GM12878 (cell line): Measurements from ENCODE around the gene SPOP. TPM values are rescaled to one million over a fixed set of nuclear protein-coding genes. Genes with fewer than 3 reads are reported as not detected.

ENCODE experiments used
- BCL3 ChIP-seq: IDR thresholded peaks from 2 replicates; pipeline ENCODE4 v1.6.1; 2011; ENCODE audit warnings: borderline replicate concordance, low read depth, mild to moderate bottlenecking, moderate library complexity, low read length; ENCODE audit not compliant: insufficient read depth, poor library complexity, severe bottlenecking
- HDAC2 ChIP-seq: fragments of 200-600 bp; sonication (generic); IDR thresholded peaks from 2 replicates; pipeline ENCODE4 v1.6.1; 2017
- IKZF2 ChIP-seq, 2 experiments: fragments of 450-650 bp; IDR thresholded peaks; 2 replicates each; pipeline ENCODE4 v1.6.1; 2017; ENCODE audit warnings: mild to moderate bottlenecking in 2 of 2, moderate library complexity in 2 of 2
- MEF2A ChIP-seq: IDR thresholded peaks from 2 replicates; pipeline ENCODE4 v1.6.1; 2011; ENCODE audit warnings: low read depth, mild to moderate bottlenecking, low read length, moderate library complexity; ENCODE audit not compliant: insufficient read depth
- MYB ChIP-seq: fragments of 150-350 bp; IDR thresholded peaks from 2 replicates; pipeline ENCODE4 v1.6.1; 2014; ENCODE audit warnings: mild to moderate bottlenecking, low read depth, low read length, borderline replicate concordance
- NFYA ChIP-seq: IDR thresholded peaks from 2 replicates; pipeline ENCODE4 v1.6.1; 2011; ENCODE audit warnings: low read depth, mild to moderate bottlenecking, low read length, improper control_type of control experiment, borderline replicate concordance
- RFX5 ChIP-seq: IDR thresholded peaks from 2 replicates; pipeline ENCODE4 v1.6.1; 2011; ENCODE audit warnings: low read depth, low read length, improper control_type of control experiment
- SMAD1 ChIP-seq: fragments of 450-650 bp; IDR thresholded peaks from 2 replicates; pipeline ENCODE4 v1.6.1; 2018; ENCODE audit warnings: mild to moderate bottlenecking, low read depth; ENCODE audit not compliant: partially characterized antibody
- SREBF2 ChIP-seq: IDR thresholded peaks from 2 replicates; pipeline ENCODE4 v1.6.1; 2012; ENCODE audit warnings: mild to moderate bottlenecking, low read length
- ZBTB33 ChIP-seq: fragments of 450-650 bp; IDR thresholded peaks from 2 replicates; pipeline ENCODE4 v1.6.1; 2017; ENCODE audit warnings: mild to moderate bottlenecking
- ZNF592 ChIP-seq: fragments of 450-650 bp; IDR thresholded peaks from 2 replicates; pipeline ENCODE4 v1.6.1; 2017; ENCODE audit warnings: mild to moderate bottlenecking, moderate library complexity
- polyA plus RNA-seq, 11 experiments: library from polyadenylated mRNA; depleted of rRNA in 4 of 11; unstranded in 6 of 11; stranded (reverse) in 5 of 11; fragments of >200 nt; fragmentation: Nextera tagmentation in 4 of 11; fragmentation: Illumina TruSeq in 1 of 11; extraction: Ambion mirVana in 4 of 11; extraction: Trizol in 1 of 11; gene quantifications; 1 replicate in 1 of 11; 2 replicates in 10 of 11; pipeline versions ENCODE4 v1.2.1 to v1.2.3, GENCODE V29; 2011 to 2016; ENCODE audit warnings: inconsistent platforms in 2 of 11, missing spikeins in 2 of 11, low read depth in 1 of 11
- total RNA-seq, 4 experiments: library from RNA; depleted of rRNA in 3 of 4; stranded (reverse); fragments of >200 nt in 3 of 4; fragmentation: Illumina TruSeq in 1 of 4; extraction: Trizol in 1 of 4; gene quantifications; 2 replicates each; pipeline versions ENCODE4 v1.2.1 to v1.2.3, GENCODE V29; 2013 to 2021
- TF ChIP-seq, protein P1 (sequence below): fragments of 450-650 bp; formaldehyde crosslinking; IDR thresholded peaks from 2 replicates; pipeline ENCODE4 v1.5.0; 2022; ENCODE audit warnings: mild to moderate bottlenecking, missing genetic modification characterization
- TF ChIP-seq, protein P2 (sequence below): IDR thresholded peaks from 2 replicates; pipeline ENCODE4 v1.6.1; 2011; ENCODE audit warnings: low read depth, mild to moderate bottlenecking, low read length, moderate library complexity, borderline replicate concordance; ENCODE audit errors: extremely low read depth
- TF ChIP-seq, protein P3 (sequence below): fragments of 450-650 bp; conservative IDR thresholded peaks from 2 replicates; pipeline ENCODE4 v1.6.1; 2017; ENCODE audit warnings: mild to moderate bottlenecking, moderate library complexity

Gene SPOP
- total and polyA plus RNA-seq, 10 of the 15 experiments (the other 5 are each of a cell fraction or from before 2014, with no cell fraction given), result 35.1 to 80.4 (median 44.7) TPM

DNA sequence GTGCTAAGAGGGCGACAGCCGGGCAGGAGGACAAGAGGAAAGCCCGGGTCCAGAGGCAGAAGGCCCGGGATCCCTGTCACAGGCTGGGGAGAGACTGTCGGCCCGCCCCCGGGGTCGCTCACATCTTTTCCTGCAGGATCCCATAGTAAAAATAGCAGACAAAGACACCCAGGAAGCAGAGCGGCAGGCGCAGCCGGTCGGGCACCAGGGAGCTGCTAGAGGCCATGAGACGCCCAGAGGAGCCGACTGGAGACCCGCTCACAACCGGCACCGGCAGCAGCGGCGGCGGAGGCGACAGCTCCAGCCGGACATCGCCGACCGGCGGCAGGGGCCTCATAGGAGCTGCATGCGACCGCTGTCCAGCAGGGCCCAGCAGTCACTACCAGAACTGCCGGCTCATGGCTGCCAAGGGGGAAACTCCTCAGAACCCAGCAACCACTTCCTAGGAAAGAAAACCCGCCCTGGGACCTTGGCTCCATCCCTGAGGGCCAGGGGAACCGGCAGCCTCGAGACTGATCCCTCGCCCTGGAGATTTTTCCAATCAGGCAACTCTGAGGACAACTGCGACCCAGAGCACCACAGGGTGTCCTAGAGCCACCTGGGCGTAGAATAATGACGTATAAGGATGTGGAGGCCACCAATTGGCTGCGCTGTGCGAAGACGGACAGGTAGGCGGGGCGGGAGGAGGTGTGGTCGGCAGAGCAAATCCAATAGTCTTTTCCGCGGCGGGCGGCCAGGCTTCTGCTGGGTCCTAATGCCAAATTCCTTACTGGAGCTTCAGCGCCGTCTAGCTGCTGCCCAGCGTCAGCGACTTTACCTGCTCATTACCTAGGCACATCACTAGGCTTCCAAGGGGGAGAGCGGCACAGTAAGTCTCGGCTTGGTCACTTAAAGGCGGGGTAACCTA lies 30.0 kb upstream of the SPOP start, which contains the start of gene SLC35B1 (continued):
- peak; percentile 97 for TF ChIP-seq ZBTB33
- TF ChIP-seq, protein P1, sequence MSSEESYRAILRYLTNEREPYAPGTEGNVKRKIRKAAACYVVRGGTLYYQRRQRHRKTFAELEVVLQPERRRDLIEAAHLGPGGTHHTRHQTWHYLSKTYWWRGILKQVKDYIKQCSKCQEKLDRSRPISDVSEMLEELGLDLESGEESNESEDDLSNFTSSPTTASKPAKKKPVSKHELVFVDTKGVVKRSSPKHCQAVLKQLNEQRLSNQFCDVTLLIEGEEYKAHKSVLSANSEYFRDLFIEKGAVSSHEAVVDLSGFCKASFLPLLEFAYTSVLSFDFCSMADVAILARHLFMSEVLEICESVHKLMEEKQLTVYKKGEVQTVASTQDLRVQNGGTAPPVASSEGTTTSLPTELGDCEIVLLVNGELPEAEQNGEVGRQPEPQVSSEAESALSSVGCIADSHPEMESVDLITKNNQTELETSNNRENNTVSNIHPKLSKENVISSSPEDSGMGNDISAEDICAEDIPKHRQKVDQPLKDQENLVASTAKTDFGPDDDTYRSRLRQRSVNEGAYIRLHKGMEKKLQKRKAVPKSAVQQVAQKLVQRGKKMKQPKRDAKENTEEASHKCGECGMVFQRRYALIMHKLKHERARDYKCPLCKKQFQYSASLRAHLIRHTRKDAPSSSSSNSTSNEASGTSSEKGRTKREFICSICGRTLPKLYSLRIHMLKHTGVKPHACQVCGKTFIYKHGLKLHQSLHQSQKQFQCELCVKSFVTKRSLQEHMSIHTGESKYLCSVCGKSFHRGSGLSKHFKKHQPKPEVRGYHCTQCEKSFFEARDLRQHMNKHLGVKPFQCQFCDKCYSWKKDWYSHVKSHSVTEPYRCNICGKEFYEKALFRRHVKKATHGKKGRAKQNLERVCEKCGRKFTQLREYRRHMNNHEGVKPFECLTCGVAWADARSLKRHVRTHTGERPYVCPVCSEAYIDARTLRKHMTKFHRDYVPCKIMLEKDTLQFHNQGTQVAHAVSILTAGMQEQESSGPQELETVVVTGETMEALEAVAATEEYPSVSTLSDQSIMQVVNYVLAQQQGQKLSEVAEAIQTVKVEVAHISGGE, result no peak
- TF ChIP-seq SREBF2, result peak; percentile 30; the same call in 1 of the 2 replicates
- TF ChIP-seq IKZF2 (IDR thresholded peaks at IDR 0.05), result peak; percentile 74 to 82
- peak; percentile 99 for TF ChIP-seq MYB
- TF ChIP-seq SMAD1, result no peak
- TF ChIP-seq ZNF592, result peak; percentile 94
- TF ChIP-seq MEF2A, result no peak
- TF ChIP-seq, protein P2, sequence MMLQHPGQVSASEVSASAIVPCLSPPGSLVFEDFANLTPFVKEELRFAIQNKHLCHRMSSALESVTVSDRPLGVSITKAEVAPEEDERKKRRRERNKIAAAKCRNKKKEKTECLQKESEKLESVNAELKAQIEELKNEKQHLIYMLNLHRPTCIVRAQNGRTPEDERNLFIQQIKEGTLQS, result no peak; the same call in 1 of the 2 replicates
- TF ChIP-seq, protein P3, sequence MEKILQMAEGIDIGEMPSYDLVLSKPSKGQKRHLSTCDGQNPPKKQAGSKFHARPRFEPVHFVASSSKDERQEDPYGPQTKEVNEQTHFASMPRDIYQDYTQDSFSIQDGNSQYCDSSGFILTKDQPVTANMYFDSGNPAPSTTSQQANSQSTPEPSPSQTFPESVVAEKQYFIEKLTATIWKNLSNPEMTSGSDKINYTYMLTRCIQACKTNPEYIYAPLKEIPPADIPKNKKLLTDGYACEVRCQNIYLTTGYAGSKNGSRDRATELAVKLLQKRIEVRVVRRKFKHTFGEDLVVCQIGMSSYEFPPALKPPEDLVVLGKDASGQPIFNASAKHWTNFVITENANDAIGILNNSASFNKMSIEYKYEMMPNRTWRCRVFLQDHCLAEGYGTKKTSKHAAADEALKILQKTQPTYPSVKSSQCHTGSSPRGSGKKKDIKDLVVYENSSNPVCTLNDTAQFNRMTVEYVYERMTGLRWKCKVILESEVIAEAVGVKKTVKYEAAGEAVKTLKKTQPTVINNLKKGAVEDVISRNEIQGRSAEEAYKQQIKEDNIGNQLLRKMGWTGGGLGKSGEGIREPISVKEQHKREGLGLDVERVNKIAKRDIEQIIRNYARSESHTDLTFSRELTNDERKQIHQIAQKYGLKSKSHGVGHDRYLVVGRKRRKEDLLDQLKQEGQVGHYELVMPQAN, result peak; percentile 81
- peak; percentile 63 for TF ChIP-seq BCL3
- TF ChIP-seq NFYA, result no peak
- TF ChIP-seq RFX5, result no peak; the same call in 1 of the 2 replicates
- TF ChIP-seq HDAC2, result no peak
